ENCODE results near the gene TRAPPC14. TPM values are rescaled to one million over a fixed set of nuclear protein-coding genes. Genes with fewer than 3 reads are reported as not detected.

Gene TRAPPC14
- total and polyA plus RNA-seq, 2 of the 13 experiments (the other 11 are each of a cell fraction or from before 2014, with no cell fraction given), result 4.7 to 9.6 TPM

GRCh38 chr7:100126931-100127865 is 31.3 kb downstream of the TRAPPC14 start, which contains the start of gene MBLAC1 (continued):
- TF ChIP-seq ASH2L (IDR thresholded peaks at IDR 0.05; ENCODE audit: insufficient read length, low read depth, low read length), result peak; percentile 52
- no peak for TF ChIP-seq NR2F1 (CRISPR knock-in tag; IDR thresholded peaks at IDR 0.05)
- no peak; the same call in 1 of the 2 replicates for TF ChIP-seq ZNF891 (CRISPR knock-in tag; IDR thresholded peaks at IDR 0.05)
- TF ChIP-seq ZNF263 (CRISPR knock-in tag; IDR thresholded peaks at IDR 0.05), result no peak; the same call in none of the 2 replicates
- no peak for TF ChIP-seq PLSCR1 (CRISPR knock-in tag; IDR thresholded peaks at IDR 0.05; ENCODE audit: borderline replicate concordance)
- no peak for TF ChIP-seq KLF9 (CRISPR knock-in tag; IDR thresholded peaks at IDR 0.05; ENCODE audit: low read depth)
- TF ChIP-seq, protein P1, sequence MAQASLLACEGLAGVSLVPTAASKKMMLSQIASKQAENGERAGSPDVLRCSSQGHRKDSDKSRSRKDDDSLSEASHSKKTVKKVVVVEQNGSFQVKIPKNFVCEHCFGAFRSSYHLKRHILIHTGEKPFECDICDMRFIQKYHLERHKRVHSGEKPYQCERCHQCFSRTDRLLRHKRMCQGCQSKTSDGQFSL (CRISPR knock-in tag; IDR thresholded peaks at IDR 0.05), result peak; percentile 57
- TF ChIP-seq, protein P2, sequence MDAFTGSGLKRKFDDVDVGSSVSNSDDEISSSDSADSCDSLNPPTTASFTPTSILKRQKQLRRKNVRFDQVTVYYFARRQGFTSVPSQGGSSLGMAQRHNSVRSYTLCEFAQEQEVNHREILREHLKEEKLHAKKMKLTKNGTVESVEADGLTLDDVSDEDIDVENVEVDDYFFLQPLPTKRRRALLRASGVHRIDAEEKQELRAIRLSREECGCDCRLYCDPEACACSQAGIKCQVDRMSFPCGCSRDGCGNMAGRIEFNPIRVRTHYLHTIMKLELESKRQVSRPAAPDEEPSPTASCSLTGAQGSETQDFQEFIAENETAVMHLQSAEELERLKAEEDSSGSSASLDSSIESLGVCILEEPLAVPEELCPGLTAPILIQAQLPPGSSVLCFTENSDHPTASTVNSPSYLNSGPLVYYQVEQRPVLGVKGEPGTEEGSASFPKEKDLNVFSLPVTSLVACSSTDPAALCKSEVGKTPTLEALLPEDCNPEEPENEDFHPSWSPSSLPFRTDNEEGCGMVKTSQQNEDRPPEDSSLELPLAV (CRISPR knock-in tag; conservative IDR thresholded peaks at IDR 0.05; ENCODE audit: low read depth), result no peak
- no peak; the same call in 1 of the 2 replicates for TF ChIP-seq GATAD2A (CRISPR knock-in tag; IDR thresholded peaks at IDR 0.05)
- TF ChIP-seq MTA1 (CRISPR knock-in tag; IDR thresholded peaks at IDR 0.05; ENCODE audit: borderline replicate concordance), result no peak
- TF ChIP-seq, protein P3, sequence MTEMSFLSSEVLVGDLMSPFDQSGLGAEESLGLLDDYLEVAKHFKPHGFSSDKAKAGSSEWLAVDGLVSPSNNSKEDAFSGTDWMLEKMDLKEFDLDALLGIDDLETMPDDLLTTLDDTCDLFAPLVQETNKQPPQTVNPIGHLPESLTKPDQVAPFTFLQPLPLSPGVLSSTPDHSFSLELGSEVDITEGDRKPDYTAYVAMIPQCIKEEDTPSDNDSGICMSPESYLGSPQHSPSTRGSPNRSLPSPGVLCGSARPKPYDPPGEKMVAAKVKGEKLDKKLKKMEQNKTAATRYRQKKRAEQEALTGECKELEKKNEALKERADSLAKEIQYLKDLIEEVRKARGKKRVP (CRISPR knock-in tag; IDR thresholded peaks at IDR 0.05), result peak in 1 of 2 experiments; percentile 53; a peak in 1 of 4 replicates
- TF ChIP-seq, protein P4, sequence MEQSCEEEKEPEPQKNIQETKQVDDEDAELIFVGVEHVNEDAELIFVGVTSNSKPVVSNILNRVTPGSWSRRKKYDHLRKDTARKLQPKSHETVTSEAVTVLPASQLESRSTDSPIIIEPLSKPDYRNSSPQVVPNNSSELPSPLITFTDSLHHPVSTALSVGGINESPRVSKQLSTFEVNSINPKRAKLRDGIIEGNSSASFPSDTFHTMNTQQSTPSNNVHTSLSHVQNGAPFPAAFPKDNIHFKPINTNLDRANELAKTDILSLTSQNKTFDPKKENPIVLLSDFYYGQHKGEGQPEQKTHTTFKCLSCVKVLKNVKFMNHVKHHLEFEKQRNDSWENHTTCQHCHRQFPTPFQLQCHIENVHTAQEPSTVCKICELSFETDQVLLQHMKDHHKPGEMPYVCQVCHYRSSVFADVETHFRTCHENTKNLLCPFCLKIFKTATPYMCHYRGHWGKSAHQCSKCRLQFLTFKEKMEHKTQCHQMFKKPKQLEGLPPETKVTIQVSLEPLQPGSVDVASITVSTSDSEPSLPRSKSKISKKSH (CRISPR knock-in tag; IDR thresholded peaks at IDR 0.05; ENCODE audit: borderline replicate concordance), result peak; percentile 3; the same call in 1 of the 2 replicates
- no peak for TF ChIP-seq SOX5 (CRISPR knock-in tag; IDR thresholded peaks at IDR 0.05; ENCODE audit: borderline replicate concordance)
- TF ChIP-seq SRSF9 (IDR thresholded peaks at IDR 0.05; ENCODE audit: borderline replicate concordance, insufficient read depth, low read depth, low read length, poor library complexity, severe bottlenecking), result no peak
- TF ChIP-seq, protein P5, sequence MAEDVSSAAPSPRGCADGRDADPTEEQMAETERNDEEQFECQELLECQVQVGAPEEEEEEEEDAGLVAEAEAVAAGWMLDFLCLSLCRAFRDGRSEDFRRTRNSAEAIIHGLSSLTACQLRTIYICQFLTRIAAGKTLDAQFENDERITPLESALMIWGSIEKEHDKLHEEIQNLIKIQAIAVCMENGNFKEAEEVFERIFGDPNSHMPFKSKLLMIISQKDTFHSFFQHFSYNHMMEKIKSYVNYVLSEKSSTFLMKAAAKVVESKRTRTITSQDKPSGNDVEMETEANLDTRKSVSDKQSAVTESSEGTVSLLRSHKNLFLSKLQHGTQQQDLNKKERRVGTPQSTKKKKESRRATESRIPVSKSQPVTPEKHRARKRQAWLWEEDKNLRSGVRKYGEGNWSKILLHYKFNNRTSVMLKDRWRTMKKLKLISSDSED (CRISPR knock-in tag; IDR thresholded peaks at IDR 0.05), result peak; percentile 80; the same call in 1 of the 2 replicates
- TF ChIP-seq NR2F2 (IDR thresholded peaks at IDR 0.05; ENCODE audit: borderline replicate concordance, low read depth), result no peak
- no peak for TF ChIP-seq CHD4 (IDR thresholded peaks at IDR 0.05; ENCODE audit: borderline replicate concordance, low read length)
- no peak for TF ChIP-seq KDM4B (CRISPR knock-in tag; IDR thresholded peaks at IDR 0.05)
- 0 out of 2 replicates have a peak, but pooled peaks have one; percentile 46 for TF ChIP-seq ATF7-NPFF (CRISPR knock-in tag; IDR thresholded peaks at IDR 0.05; ENCODE audit: low read depth)
- no peak for TF ChIP-seq TRIM24 (CRISPR knock-in tag; IDR thresholded peaks at IDR 0.05)
- no peak for TF ChIP-seq NFYB (CRISPR knock-in tag; IDR thresholded peaks at IDR 0.05)
- no peak for TF ChIP-seq ELF1 (CRISPR knock-in tag; IDR thresholded peaks at IDR 0.05)

All from HepG2 (cell line).